ENCODE data around the gene DTWD2.
A peak's percentile ranks its signal among the peaks of the same experiment; 100 is the strongest.
"Not testable (repeated sequence)": the region's sequence is repeated elsewhere in the genome, so short reads cannot be mapped to it uniquely, and the experiment has no call there.

DTWD2 gene

GRCh38 chr5:118987988-118988865 is at the start of gene DTWD2:
Gene DTWD2, minus strand, starts transcription at chr5:118988547. Its CDS starts 36 bp downstream, at chr5:118988511.
- peak; percentile 85 for DNase-seq (ENCODE audit: low read depth, low spot score)

GRCh38 chr5:119037496-119038215 is 49.3 kb upstream of the DTWD2 start:
- no peak for DNase-seq (ENCODE audit: low read depth, low spot score)

- DNase-seq (ENCODE audit: low read depth, low spot score) = no peak
Measured at GRCh38 chr5:119036101-119036762, 47.9 kb upstream of the DTWD2 start.

DNA sequence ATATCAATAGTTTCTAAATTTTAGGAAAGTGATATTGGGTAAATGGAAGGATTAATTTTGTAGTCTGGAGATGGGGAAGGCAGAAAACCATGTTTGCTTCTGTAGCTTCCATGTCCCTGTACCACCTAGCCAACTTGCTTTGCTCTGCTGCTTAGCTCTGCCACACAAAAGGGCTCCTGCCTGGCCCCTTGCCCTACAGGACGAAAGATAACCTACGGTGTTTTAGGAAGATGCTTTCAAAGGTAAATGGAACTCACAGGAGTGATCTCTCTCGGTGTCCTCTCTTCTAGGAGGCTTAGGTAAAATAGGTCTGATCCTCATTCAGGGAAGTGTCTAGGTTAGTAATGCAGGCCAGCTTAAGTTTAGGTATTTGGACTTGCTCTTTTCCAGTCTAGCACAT is 44.8 kb upstream of the DTWD2 start:
- DNase-seq (ENCODE audit: low read depth, low spot score) = no peak

DNA sequence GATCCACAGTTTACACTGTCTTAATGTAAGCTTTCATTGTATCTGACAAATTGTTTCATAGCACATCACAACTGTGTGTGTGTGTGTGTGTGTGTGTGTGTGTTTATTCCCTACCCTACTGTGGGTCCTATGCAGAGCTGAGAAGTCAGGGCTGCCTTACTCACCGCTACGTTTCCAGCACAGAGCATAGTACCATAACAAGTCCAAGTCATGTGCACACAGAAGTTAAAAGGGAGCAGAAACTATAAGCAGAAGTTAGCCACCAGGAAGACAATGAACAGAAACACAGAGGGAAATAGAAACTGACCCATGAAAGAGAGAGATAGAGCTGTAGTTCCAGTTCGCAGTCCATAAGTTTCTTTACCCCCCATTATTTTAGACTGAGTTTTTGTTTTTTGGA is 44.3 kb upstream of the DTWD2 start:
- DNase-seq (ENCODE audit: low read depth, low spot score) = no peak

DNA sequence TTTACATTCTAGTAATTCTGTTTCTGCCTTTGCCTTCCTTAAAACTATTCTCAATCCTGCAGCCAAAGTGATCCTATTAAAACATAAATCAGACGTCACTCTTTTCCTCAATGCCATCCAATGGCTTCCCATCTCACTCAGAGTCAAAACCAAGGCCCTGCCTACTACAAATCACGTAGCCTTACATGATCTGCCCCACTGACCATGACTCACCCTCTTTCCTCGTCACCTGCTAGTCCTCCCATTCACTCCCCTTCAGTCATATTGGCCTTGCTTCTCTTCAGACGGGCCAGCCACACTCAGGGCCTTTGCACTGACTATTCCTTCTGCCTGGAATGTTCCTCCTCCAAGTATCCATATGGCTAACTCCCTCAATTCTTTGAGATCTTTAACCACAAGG is 43.6 kb upstream of the DTWD2 start:
- no peak for DNase-seq (ENCODE audit: low read depth, low spot score)

- DNase-seq (ENCODE audit: low read depth, low spot score) = no peak
Measured at GRCh38 chr5:119031011-119031886, 42.9 kb upstream of the DTWD2 start.

- DNase-seq (ENCODE audit: low read depth, low spot score) = no peak
Measured at GRCh38 chr5:119028575-119028974, 40.2 kb upstream of the DTWD2 start.

GRCh38 chr5:119022773-119023172 is 34.4 kb upstream of the DTWD2 start:
- no peak for DNase-seq (ENCODE audit: low read depth, low spot score)

DNA sequence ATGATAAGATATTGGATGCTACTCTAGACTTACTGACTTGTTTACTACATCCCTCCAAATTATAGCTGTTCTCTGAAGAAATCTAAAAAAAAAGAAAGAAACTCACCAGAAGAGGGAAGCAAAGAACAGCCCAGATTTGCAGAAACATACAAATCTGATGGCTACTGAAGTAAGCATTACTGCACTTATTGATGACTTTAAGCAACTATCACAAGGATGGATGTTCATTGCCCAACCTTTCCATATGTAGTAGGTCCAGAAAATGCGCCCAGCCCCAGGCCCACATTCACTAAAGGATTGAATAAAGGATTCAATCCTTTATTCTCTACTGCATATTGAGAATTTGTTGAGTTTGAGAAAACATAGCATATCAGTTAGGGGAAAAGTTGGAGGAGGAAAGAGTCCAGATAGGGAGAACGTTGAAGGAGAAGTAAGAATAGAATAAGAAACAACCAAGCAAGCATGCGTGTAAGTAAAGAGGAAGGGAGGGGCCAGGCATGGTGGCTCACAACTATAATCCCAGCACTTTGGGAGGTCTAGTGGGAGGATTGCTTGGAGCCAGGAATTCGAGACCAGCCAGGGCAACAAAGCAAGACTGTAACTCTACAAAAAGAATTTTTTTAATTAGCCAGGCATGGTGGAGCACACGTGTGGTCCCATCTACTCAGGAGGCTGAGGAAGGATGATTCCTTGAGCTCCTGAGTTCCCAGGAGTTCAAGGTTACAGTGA is 33.8 kb upstream of the DTWD2 start:
- no peak for DNase-seq (ENCODE audit: low read depth, low spot score)

DNA sequence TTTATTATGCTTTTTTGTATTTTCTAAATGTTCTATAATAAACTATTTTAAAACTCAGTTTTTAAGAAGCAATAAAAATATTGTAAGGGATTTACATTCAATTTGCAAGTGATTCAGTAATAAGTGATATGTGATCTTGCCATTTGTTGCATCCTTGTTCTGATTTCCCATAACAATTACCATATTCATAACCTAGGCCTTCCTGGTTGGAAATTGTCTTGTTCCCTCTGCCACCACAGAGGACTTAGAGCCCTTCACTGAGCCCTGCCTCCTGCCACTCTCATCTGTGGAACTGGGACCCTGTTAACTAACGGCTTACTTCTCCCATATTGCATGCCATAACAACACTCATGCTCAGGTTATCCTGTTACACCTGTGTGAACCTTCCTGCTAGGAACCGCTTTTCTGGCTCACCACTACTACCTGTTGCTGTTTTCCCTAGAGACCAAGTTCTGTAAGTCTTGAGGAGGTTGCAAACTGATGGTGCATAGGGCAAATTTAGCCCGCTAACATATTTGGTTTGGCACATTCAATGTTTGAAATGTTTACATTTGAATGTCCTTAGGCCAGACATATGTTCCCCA is 32.9 kb upstream of the DTWD2 start:
- no peak for DNase-seq (ENCODE audit: low read depth, low spot score)

- DNase-seq (ENCODE audit: low read depth, low spot score) = no peak
Measured at GRCh38 chr5:119019949-119020348, 31.6 kb upstream of the DTWD2 start.

- no peak for DNase-seq (ENCODE audit: low read depth, low spot score)
Measured at GRCh38 chr5:119019501-119019900, 31.2 kb upstream of the DTWD2 start.

DNA sequence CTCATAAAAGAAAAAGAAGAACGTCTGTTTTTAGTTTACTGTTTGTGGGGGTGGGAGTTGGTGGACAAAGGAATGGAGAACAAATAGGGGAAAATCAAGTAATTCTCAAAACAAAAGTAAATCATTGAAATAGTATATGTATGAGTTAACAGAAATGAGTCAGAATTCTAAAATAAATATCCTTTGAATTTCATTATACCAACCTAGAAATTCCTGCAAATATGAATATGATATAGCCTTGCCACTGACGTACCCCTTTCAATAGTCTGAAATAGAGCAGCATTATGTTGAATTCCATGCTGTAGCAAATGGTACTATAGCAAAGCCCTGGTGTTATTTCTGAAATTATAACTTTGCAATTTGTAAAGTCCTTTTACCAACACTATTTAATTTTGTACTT is 29.6 kb upstream of the DTWD2 start:
- DNase-seq (ENCODE audit: low read depth, low spot score) = no peak

DNA sequence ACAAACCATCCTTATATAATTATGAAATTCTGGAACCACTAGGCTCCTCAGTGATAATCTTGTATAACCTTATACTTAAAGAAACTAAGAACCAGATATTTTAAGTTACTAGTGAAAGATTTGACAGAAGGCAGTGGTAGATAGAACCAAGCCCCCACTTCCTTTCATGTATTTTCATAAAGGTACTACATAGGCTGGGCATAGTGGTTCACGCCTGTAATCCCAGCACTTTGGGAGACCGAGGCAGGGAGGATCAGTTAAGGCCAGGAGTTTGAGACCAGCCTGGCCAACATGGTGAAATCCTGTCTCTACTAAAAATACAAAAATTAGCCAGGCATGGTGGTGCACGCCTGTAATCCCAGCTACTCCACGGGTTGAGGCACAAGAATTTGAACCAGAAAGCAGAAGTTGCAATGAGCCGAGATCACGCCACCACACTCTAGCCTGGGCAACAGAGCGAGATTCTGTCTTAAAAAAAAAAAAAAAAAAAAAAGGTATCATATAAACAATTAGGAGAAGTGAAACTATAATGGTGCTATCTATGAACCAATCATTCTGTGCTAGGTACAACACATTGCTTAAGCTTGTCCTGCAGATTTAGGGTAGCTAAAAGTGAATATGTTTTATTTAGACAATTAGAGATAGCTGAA is 27.9 kb upstream of the DTWD2 start:
- DNase-seq (ENCODE audit: low read depth, low spot score) = no peak

DNA sequence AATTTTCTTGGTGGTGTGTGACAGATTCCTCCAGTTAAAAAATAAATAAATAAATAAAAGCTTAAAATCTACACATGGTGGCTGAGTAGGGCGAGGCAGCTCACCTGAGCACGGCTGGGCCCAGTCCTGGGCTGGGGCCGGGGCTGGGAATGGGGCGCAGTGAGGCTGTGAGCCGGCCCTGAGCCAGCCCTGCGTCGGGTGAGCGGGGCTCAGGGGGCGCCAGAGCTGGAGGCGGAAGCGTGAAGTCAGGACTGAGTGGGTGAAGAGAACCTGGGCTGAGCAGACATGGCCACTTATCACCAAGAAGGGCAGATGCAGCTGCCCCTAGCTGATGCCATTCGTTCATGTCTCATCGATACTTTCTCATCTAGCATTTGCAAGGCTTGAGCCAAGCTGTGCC is 22.8 kb upstream of the DTWD2 start:
- no peak for DNase-seq (ENCODE audit: low read depth, low spot score)

DNA sequence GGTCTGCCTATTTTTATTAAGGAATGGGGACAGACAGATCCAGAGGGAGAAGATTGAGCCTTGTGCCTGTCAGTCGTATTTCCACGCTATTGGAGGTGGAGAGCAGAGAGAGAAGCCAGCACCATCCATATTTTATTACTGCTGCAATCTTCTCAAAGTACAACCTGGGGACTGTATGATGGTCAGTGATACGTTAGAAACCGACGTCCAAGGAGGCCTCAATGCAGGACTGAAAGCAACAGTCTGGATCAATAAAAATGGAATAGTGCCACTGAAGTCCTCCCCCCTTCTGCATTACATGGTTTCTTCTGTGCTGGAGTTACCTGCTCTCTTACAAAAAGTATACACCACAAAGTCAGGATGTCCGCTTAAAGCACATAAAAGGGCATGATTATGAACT is 21.9 kb upstream of the DTWD2 start:
- DNase-seq (ENCODE audit: low read depth, low spot score) = no peak

GRCh38 chr5:119009131-119009530 is 20.8 kb upstream of the DTWD2 start:
- no peak for DNase-seq (ENCODE audit: low read depth, low spot score)

DNA sequence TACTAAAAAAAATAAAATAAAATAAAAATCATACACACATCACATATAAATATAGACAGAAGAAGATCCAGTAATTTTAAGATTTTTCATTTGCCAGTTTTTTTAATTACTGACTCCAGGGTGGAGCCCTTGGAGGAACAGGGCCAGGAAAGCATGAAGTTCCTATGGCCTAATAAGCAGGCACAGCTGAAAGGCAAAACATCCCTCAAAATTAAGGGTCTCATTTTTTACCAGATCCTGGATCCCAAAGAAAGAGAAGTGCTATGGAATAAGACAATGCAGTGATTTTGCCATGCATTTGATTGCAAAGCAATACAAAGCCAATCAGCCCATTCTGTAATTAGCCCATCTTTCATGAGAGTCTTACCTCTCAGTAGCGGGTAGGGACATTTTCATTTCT is 11.3 kb upstream of the DTWD2 start:
- no peak for DNase-seq (ENCODE audit: low read depth, low spot score)

DNA sequence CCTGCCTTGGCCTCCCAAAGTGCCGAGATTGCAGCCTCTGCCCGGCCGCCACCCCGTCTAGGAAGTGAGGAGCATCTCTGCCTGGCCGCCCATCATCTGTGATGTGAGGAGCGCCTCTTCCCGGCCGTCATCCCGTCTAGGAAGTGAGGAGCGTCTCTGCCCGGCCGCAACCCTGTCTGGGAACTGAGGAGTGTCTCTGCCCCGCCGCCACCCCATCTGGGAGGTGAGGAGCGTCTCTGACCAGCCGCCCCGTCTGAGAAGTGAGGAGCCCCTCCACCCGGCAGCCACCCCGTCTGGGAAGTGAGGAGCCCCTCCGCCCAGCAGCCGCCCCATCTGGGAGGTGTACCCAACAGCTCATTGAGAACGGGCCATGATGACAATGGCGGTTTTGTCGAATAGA is 10.5 kb upstream of the DTWD2 start:
- DNase-seq (ENCODE audit: low read depth, low spot score) = not testable (repeated sequence)

Data from activated naive CD8-positive, alpha-beta T cell treated with anti-CD3 and anti-CD28 coated beads, Interleukin-2, amount 50 U/mL, for 16 hours (primary cell).